GM18907 (cell line): Measurements from ENCODE around the gene PCDHB3.
"Not testable (repeated sequence)": the region's sequence is repeated elsewhere in the genome, so short reads cannot be mapped to it uniquely, and the experiment has no call there.

Experiments used
- ATAC-seq: cut with Tn5 transposase; IDR thresholded peaks from one replicate; pipeline ENCODE4 v1.9.1; 2021; ENCODE audit warnings: mild to moderate bottlenecking, moderate library complexity; ENCODE audit not compliant: unreplicated experiment

The PCDHB3 gene

GRCh38 chr5:141100243-141100805 lies at the start of gene PCDHB3:
TSS of gene PCDHB3 (plus strand) at chr5:141100473. CDS start at chr5:141100650, 177 bp downstream.
- ATAC-seq, result no peak

GRCh38 chr5:141050622-141051520 lies 49.4 kb upstream of the PCDHB3 start, which contains the start of gene PCDHB1:
TSS of gene PCDHB1 (plus strand) at chr5:141051374. CDS start at chr5:141051471, 97 bp downstream.
- no peak for ATAC-seq

GRCh38 chr5:141051521-141051866 lies 48.8 kb upstream of the PCDHB3 start:
- ATAC-seq, result no peak

- ATAC-seq, result no peak
Measured at GRCh38 chr5:141077826-141078225, 22.4 kb upstream of the PCDHB3 start.

GRCh38 chr5:141082228-141082627 lies 18.0 kb upstream of the PCDHB3 start:
- no peak for ATAC-seq

- peak; percentile 68 for ATAC-seq
Measured at GRCh38 chr5:141084487-141084989, 15.7 kb upstream of the PCDHB3 start.

GRCh38 chr5:141094481-141095262 lies 5.6 kb upstream of the PCDHB3 start, which contains the start of gene PCDHB2:
TSS of gene PCDHB2 (plus strand) at chr5:141094615. CDS start at chr5:141094791, 176 bp downstream.
- ATAC-seq, result no peak

- ATAC-seq, result no peak
Measured at GRCh38 chr5:141095263-141095641, 5.0 kb upstream of the PCDHB3 start.

- ATAC-seq, result not testable (repeated sequence)
Measured at GRCh38 chr5:141096181-141096580, 4.1 kb upstream of the PCDHB3 start.

GRCh38 chr5:141096586-141096985 lies 3.7 kb upstream of the PCDHB3 start:
- not testable (repeated sequence) for ATAC-seq

- no peak for ATAC-seq
Measured at GRCh38 chr5:141101059-141101458, 786 bp downstream of the PCDHB3 start.

- not testable (repeated sequence) for ATAC-seq
Measured at GRCh38 chr5:141102070-141102469, 1.8 kb downstream of the PCDHB3 start.

GRCh38 chr5:141102471-141102870 lies 2.2 kb downstream of the PCDHB3 start:
- not testable (repeated sequence) for ATAC-seq

GRCh38 chr5:141105350-141105749 lies 5.1 kb downstream of the PCDHB3 start:
- no peak for ATAC-seq

GRCh38 chr5:141119250-141119649 lies 19.0 kb downstream of the PCDHB3 start:
- no peak for ATAC-seq

GRCh38 chr5:141121563-141121962 lies 21.3 kb downstream of the PCDHB3 start, which contains the start of gene PCDHB4:
TSS of gene PCDHB4 (plus strand) at chr5:141121818. CDS start at chr5:141121999, 181 bp downstream.
- no peak for ATAC-seq

- no peak for ATAC-seq
Measured at GRCh38 chr5:141121985-141122384, 21.7 kb downstream of the PCDHB3 start.

GRCh38 chr5:141123396-141124135 lies 23.3 kb downstream of the PCDHB3 start:
- ATAC-seq, result not testable (repeated sequence)

GRCh38 chr5:141127305-141127704 lies 27.0 kb downstream of the PCDHB3 start:
- no peak for ATAC-seq

- ATAC-seq, result no peak
Measured at GRCh38 chr5:141135030-141135717, 34.9 kb downstream of the PCDHB3 start, which contains the start of gene PCDHB5. TSS of gene PCDHB5 (plus strand) at chr5:141135206. CDS start at chr5:141135435, 229 bp downstream.
